ENCODE data around the gene KCNB1.
"Not testable (repeated sequence)": the region's sequence is repeated elsewhere in the genome, so short reads cannot be mapped to it uniquely, and the experiment has no call there.

Gene KCNB1

GRCh38 chr20:49419785-49420184, 62.7 kb downstream of the KCNB1 start:
- intact Hi-C loops (cut with DNase I) = no loop called here
- DNase-seq = no peak

- DNase-seq = no peak
- intact Hi-C loops (cut with DNase I) = no loop called here
Measured at GRCh38 chr20:49418809-49419208, 63.7 kb downstream of the KCNB1 start.

- intact Hi-C loops (cut with DNase I) = no loop called here
- no peak for DNase-seq
Measured at GRCh38 chr20:49417843-49418555, 64.5 kb downstream of the KCNB1 start.

- no peak for DNase-seq
- intact Hi-C loops (cut with DNase I) = no loop called here
Measured at GRCh38 chr20:49415668-49416044, 66.8 kb downstream of the KCNB1 start.

GRCh38 chr20:49415005-49415667, 67.3 kb downstream of the KCNB1 start:
- no peak for DNase-seq
- intact Hi-C loops (cut with DNase I) = no loop called here

GRCh38 chr20:49413677-49414076, 68.8 kb downstream of the KCNB1 start:
- intact Hi-C loops (cut with DNase I) = no loop called here
- DNase-seq = no peak

GRCh38 chr20:49412953-49413352, 69.5 kb downstream of the KCNB1 start:
- DNase-seq = no peak
- intact Hi-C loops (cut with DNase I) = no loop called here

GRCh38 chr20:49412254-49412653, 70.2 kb downstream of the KCNB1 start:
- intact Hi-C loops (cut with DNase I) = no loop called here
- DNase-seq = no peak

- intact Hi-C loops (cut with DNase I) = no loop called here
- DNase-seq = no peak
Measured at GRCh38 chr20:49411221-49411925, 71.1 kb downstream of the KCNB1 start.

GRCh38 chr20:49409975-49410621, 72.4 kb downstream of the KCNB1 start:
- DNase-seq; intact Hi-C loops (cut with DNase I): not testable (repeated sequence)

GRCh38 chr20:49409302-49409974, 73.0 kb downstream of the KCNB1 start:
- intact Hi-C loops (cut with DNase I) = no loop called here
- no peak for DNase-seq

GRCh38 chr20:49408509-49409104, 73.9 kb downstream of the KCNB1 start:
- intact Hi-C loops (cut with DNase I) = no loop called here
- no peak for DNase-seq

- intact Hi-C loops (cut with DNase I) = no loop called here
- no peak for DNase-seq
Measured at GRCh38 chr20:49406666-49407065, 75.8 kb downstream of the KCNB1 start.

- intact Hi-C loops (cut with DNase I) = no loop called here
- DNase-seq = no peak
Measured at GRCh38 chr20:49405696-49406095, 76.8 kb downstream of the KCNB1 start.

GRCh38 chr20:49405062-49405683, 77.3 kb downstream of the KCNB1 start:
- DNase-seq = no peak
- intact Hi-C loops (cut with DNase I) = no loop called here

GRCh38 chr20:49404461-49404860, 78.0 kb downstream of the KCNB1 start:
- intact Hi-C loops (cut with DNase I) = no loop called here
- no peak for DNase-seq

GRCh38 chr20:49403911-49404310, 78.6 kb downstream of the KCNB1 start:
- DNase-seq = no peak
- intact Hi-C loops (cut with DNase I) = no loop called here

- DNase-seq = no peak
- intact Hi-C loops (cut with DNase I) = no loop called here
Measured at GRCh38 chr20:49403012-49403411, 79.5 kb downstream of the KCNB1 start.

- intact Hi-C loops (cut with DNase I) = no loop called here
- DNase-seq = no peak
Measured at GRCh38 chr20:49400904-49401303, 81.6 kb downstream of the KCNB1 start.

All from head of caudate nucleus (tissue), 42 donors.